Mesendoderm (in vitro differentiated cells): ENCODE results near the gene PCDHGB2.
"Not testable (repeated sequence)": the region's sequence is repeated elsewhere in the genome, so short reads cannot be mapped to it uniquely, and the experiment has no call there.

Experiments used
- DNase-seq: peaks from one replicate; pipeline ENCODE4 v3.0.0; 2013
- H2AK5ac ChIP-seq: 2 replicates; pipeline ENCODE4 v1.6.1; 2013; ENCODE audit warnings: low read length, inconsistent platforms
- H2BK120ac ChIP-seq: 2 replicates; pipeline ENCODE4 v1.6.1; 2013; ENCODE audit warnings: low read depth, mild to moderate bottlenecking, low read length, moderate library complexity, mixed read lengths
- H2BK15ac ChIP-seq: replicated peaks from 2 replicates; pipeline ENCODE4 v1.6.1; 2013; ENCODE audit warnings: low read depth, mild to moderate bottlenecking, moderate library complexity
- H2BK5ac ChIP-seq: 2 replicates; pipeline ENCODE4 v1.6.1; 2013; ENCODE audit warnings: low read length, inconsistent platforms
- H3K18ac ChIP-seq: 2 replicates; pipeline ENCODE4 v1.6.1; 2013; ENCODE audit warnings: mild to moderate bottlenecking, low read length, mixed read lengths
- H3K23ac ChIP-seq: one replicate; pipeline ENCODE4 v1.6.1; 2013; ENCODE audit warnings: low read length
- H3K27ac ChIP-seq: 2 replicates; pipeline ENCODE4 v1.5.1; 2013; ENCODE audit warnings: low read depth, mild to moderate bottlenecking, inconsistent platforms, low read length, moderate library complexity
- H3K27me3 ChIP-seq: 2 replicates; pipeline ENCODE4 v1.6.1; 2013; ENCODE audit warnings: low read length, control low read depth, mild to moderate bottlenecking, inconsistent platforms; ENCODE audit not compliant: insufficient read depth, poor library complexity
- H3K36me3 ChIP-seq: 2 replicates; pipeline ENCODE4 v1.6.1; 2013; ENCODE audit warnings: low read length, inconsistent platforms; ENCODE audit not compliant: control insufficient read depth, insufficient read depth
- H3K4ac ChIP-seq: one replicate; pipeline ENCODE4 v1.6.1; 2013; ENCODE audit warnings: low read depth, mild to moderate bottlenecking, low read length, moderate library complexity
- H3K4me1 ChIP-seq: 2 replicates; pipeline ENCODE4 v1.6.1; 2013; ENCODE audit warnings: low read depth, low read length, inconsistent platforms; ENCODE audit not compliant: control insufficient read depth
- H3K4me2 ChIP-seq: 2 replicates; pipeline ENCODE4 v1.6.1; 2013; ENCODE audit warnings: low read length
- H3K4me3 ChIP-seq: 2 replicates; pipeline ENCODE4 v1.5.1; 2013; ENCODE audit warnings: mild to moderate bottlenecking, low read length
- H3K56ac ChIP-seq: one replicate; pipeline ENCODE4 v1.6.1; 2013; ENCODE audit warnings: low read length
- H3K79me1 ChIP-seq: 2 replicates; pipeline ENCODE4 v1.6.1; 2013; ENCODE audit warnings: low read length, inconsistent platforms
- H3K79me2 ChIP-seq: 2 replicates; pipeline ENCODE4 v1.6.1; 2013; ENCODE audit warnings: mild to moderate bottlenecking, low read length; ENCODE audit not compliant: control insufficient read depth, insufficient read depth
- H3K9ac ChIP-seq: 2 replicates; pipeline ENCODE4 v1.6.1; 2013; ENCODE audit warnings: low read length, inconsistent platforms
- H4K5ac ChIP-seq: one replicate; pipeline ENCODE4 v1.6.1; 2013; ENCODE audit warnings: low read length
- H4K8ac ChIP-seq: one replicate; pipeline ENCODE4 v1.6.1; 2013; ENCODE audit warnings: low read depth, mild to moderate bottlenecking, control low read depth, low read length, moderate library complexity
- WGBS: extraction: QIAGEN DNeasy Blood & Tissue Kit; methylation state at CpG from one replicate; pipeline ENCODE4 v1.1.7; 2013; ENCODE audit warnings: low lambda C conversion rate, missing lambda C conversion rate; ENCODE audit not compliant: insufficient coverage; ENCODE audit errors: extremely low coverage; 5-methylcytosine and 5-hydroxymethylcytosine counted together

The PCDHGB2 gene

DNA sequence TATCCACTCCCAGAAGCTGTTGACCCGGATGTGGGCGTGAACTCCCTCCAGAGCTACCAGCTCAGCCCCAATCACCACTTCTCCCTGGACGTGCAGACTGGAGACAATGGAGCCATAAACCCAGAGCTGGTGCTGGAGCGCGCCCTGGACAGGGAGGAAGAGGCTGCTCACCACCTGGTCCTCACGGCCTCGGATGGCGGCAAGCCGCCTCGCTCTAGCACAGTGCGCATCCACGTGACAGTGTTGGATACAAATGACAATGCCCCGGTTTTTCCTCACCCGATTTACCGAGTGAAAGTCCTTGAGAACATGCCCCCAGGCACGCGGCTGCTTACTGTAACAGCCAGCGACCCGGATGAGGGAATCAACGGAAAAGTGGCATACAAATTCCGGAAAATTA, 33.5 kb downstream of the PCDHGB2 start:
- no CpG with 5 or more reads among the region's 21 CpGs for WGBS
- Histone ChIP-seq H3K18ac (no peak overlapping the region), H3K27me3 (no peaks in the 10 kb centered on the region), H3K56ac (no peak overlapping the region), H2BK5ac (no peak overlapping the region), H4K8ac (no peak overlapping the region), H3K4me1 (no peaks in the 10 kb centered on the region), H3K23ac (no peak overlapping the region), H3K4ac (no peak overlapping the region), H2BK15ac (no peak overlapping the region), H4K5ac (no peak overlapping the region), H3K4me3 (no peak overlapping the region), H3K9ac (no peak overlapping the region), H3K79me2 (no peaks in the 10 kb centered on the region), H3K27ac (no peak overlapping the region), H2AK5ac (no peak overlapping the region), H3K4me2 (no peak overlapping the region), H2BK120ac (no peak overlapping the region), H3K79me1 (no peaks in the 10 kb centered on the region), H3K36me3 (no peaks in the 10 kb centered on the region)
- no peak for DNase-seq

DNA sequence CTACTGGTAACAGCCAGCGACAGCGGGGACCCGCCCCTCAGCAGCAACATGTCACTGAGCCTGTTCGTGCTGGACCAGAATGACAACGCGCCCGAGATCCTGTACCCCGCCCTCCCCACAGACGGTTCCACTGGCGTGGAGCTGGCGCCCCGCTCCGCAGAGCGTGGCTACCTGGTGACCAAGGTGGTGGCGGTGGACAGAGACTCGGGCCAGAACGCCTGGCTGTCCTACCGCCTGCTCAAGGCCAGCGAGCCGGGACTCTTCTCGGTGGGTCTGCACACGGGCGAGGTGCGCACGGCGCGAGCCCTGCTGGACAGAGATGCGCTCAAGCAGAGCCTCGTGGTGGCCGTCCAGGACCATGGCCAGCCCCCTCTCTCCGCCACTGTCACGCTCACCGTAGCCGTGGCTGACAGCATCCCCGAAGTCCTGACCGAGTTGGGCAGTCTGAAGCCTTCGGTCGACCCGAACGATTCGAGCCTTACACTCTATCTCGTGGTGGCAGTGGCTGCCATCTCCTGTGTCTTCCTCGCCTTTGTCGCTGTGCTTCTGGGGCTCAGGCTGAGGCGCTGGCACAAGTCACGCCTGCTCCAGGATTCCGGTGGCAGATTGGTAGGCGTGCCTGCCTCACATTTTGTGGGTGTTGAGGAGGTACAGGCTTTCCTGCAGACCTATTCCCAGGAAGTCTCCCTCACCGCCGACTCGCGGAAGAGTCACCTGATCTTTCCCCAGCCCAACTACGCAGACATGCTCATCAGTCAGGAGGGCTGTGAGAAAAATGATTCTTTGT, 34.8 kb downstream of the PCDHGB2 start:
- not testable (repeated sequence) for H2BK120ac ChIP-seq, H3K27ac ChIP-seq, H3K18ac ChIP-seq, H3K4ac ChIP-seq, H3K4me2 ChIP-seq, H3K36me3 ChIP-seq, H3K56ac ChIP-seq, H2BK5ac ChIP-seq, H3K4me1 ChIP-seq, H2AK5ac ChIP-seq, DNase-seq, H3K27me3 ChIP-seq, H4K5ac ChIP-seq, H3K9ac ChIP-seq, H3K79me2 ChIP-seq, H3K23ac ChIP-seq, H3K4me3 ChIP-seq, H4K8ac ChIP-seq, H3K79me1 ChIP-seq, H2BK15ac ChIP-seq
- no CpG with 5 or more reads among the region's 53 CpGs for WGBS

DNA sequence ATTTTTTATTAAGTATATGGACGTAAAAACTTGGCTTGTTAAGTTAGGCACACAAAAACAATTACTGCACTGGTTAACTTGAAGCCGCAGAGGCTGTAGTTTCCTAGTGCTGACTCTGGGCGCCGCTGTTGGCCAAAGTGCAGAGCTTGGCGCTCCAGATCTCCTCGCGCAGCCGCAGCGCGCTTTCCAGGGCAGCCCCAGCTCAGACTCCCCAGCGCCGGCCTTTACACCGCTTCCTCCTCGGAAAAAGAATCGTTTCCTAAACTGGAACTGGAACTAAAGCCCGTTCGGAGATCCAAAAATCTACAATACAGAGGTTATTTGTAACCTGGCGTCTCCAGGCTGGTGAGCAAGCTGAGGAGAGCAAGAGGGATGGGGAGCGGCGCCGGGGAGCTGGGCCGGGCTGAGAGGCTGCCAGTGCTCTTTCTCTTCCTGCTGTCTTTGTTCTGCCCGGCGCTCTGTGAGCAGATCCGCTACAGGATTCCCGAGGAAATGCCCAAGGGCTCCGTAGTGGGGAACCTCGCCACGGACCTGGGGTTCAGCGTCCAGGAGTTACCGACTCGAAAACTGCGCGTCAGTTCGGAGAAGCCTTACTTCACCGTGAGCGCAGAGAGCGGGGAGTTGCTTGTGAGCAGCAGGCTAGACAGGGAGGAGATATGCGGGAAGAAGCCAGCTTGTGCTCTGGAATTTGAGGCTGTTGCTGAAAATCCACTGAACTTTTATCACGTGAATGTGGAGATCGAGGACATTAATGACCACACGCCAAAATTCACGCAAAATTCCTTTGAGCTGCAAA, 38.2 kb downstream of the PCDHGB2 start, which contains the start of gene PCDHGB5:
Gene PCDHGB5 (plus strand): TSS at position 192 of the 796 bp plus-strand sequence. CDS start 181 bp downstream, at position 373.
- 100% methylated on average over 1 of the region's 43 CpGs for WGBS

DNA sequence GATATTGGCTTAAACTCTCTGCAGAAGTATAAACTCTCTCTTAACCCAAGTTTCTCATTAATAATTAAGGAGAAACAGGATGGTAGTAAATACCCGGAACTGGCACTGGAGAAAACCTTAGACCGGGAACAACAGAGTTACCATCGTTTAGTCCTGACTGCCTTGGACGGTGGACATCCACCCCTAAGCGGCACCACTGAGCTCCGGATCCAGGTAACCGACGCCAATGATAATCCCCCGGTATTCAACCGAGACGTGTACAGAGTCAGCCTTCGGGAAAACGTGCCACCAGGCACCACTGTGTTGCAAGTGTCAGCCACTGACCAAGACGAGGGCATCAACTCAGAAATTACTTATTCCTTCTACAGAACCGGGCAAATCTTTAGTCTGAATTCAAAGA, 38.8 kb downstream of the PCDHGB2 start:
- DNase-seq: no peak
- H3K27me3 ChIP-seq: no peaks in the 10 kb centered on the region
- no peak overlapping the region for H3K4ac ChIP-seq
- H3K79me2 ChIP-seq: no peaks in the 10 kb centered on the region
- no peak overlapping the region for H4K8ac ChIP-seq
- H3K18ac ChIP-seq: no peak overlapping the region
- H3K23ac ChIP-seq: no peak overlapping the region
- H3K4me3 ChIP-seq: no peak overlapping the region
- H2AK5ac ChIP-seq: no peak overlapping the region
- H3K27ac ChIP-seq: no peak overlapping the region
- no peak overlapping the region for H2BK5ac ChIP-seq
- H3K4me1 ChIP-seq: no peaks in the 10 kb centered on the region
- H3K56ac ChIP-seq: no peak overlapping the region
- H3K36me3 ChIP-seq: no peaks in the 10 kb centered on the region
- no peak overlapping the region for H3K4me2 ChIP-seq
- H3K9ac ChIP-seq: no peak overlapping the region
- no peak overlapping the region for H2BK15ac ChIP-seq
- no peaks in the 10 kb centered on the region for H3K79me1 ChIP-seq
- no CpG with 5 or more reads among the region's 15 CpGs for WGBS
- no peak overlapping the region for H2BK120ac ChIP-seq
- H4K5ac ChIP-seq: no peak overlapping the region

More for the DNA sequence above, 38.2 kb downstream of the PCDHGB2 start, which contains the start of gene PCDHGB5:
- H3K4me2 ChIP-seq, H3K23ac ChIP-seq, DNase-seq, H3K27ac ChIP-seq, H3K4me3 ChIP-seq, H3K79me1 ChIP-seq, H3K27me3 ChIP-seq, H3K56ac ChIP-seq, H4K8ac ChIP-seq, H2BK15ac ChIP-seq, H3K18ac ChIP-seq, H3K4me1 ChIP-seq, H3K4ac ChIP-seq, H3K79me2 ChIP-seq, H2BK5ac ChIP-seq, H4K5ac ChIP-seq, H2BK120ac ChIP-seq, H3K36me3 ChIP-seq, H2AK5ac ChIP-seq, H3K9ac ChIP-seq: not testable (repeated sequence)

DNA sequence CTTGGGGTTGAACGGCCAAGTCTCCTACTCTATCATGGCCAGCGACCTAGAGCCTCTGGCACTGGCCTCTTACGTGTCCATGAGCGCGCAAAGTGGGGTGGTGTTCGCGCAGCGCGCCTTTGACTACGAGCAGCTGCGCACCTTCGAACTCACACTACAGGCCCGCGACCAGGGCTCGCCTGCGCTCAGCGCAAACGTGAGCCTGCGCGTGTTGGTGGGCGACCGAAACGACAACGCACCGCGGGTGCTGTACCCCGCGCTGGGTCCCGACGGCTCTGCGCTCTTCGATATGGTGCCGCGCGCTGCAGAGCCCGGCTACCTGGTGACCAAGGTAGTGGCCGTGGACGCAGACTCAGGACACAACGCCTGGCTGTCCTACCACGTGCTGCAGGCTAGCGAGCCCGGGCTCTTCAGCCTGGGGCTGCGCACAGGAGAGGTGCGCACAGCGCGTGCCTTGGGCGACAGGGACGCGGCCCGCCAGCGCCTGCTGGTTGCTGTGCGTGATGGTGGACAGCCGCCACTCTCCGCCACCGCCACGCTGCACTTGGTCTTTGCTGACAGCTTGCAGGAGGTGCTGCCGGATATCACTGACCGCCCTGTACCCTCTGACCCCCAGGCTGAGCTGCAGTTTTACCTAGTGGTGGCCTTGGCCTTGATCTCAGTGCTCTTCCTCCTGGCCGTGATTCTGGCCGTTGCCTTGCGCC, 39.9 kb downstream of the PCDHGB2 start:
- Histone ChIP-seq H3K4me3 (no peak overlapping the region), H4K5ac (no peak overlapping the region), H2AK5ac (no peak overlapping the region), H3K56ac (no peak overlapping the region), H3K4ac (no peak overlapping the region), H3K27ac (no peak overlapping the region), H2BK15ac (no peak overlapping the region), H3K9ac (no peak overlapping the region), H3K27me3 (no peaks in the 10 kb centered on the region), H2BK5ac (no peak overlapping the region), H3K4me1 (no peaks in the 10 kb centered on the region), H3K18ac (no peak overlapping the region), H4K8ac (no peak overlapping the region), H2BK120ac (no peak overlapping the region), H3K36me3 (no peaks in the 10 kb centered on the region), H3K4me2 (no peak overlapping the region), H3K23ac (no peak overlapping the region), H3K79me2 (no peaks in the 10 kb centered on the region), H3K79me1 (no peaks in the 10 kb centered on the region)
- no CpG with 5 or more reads among the region's 61 CpGs for WGBS
- DNase-seq: no peak
